ENCODE results near the gene ANKRD1.

The ANKRD1 gene

DNA sequence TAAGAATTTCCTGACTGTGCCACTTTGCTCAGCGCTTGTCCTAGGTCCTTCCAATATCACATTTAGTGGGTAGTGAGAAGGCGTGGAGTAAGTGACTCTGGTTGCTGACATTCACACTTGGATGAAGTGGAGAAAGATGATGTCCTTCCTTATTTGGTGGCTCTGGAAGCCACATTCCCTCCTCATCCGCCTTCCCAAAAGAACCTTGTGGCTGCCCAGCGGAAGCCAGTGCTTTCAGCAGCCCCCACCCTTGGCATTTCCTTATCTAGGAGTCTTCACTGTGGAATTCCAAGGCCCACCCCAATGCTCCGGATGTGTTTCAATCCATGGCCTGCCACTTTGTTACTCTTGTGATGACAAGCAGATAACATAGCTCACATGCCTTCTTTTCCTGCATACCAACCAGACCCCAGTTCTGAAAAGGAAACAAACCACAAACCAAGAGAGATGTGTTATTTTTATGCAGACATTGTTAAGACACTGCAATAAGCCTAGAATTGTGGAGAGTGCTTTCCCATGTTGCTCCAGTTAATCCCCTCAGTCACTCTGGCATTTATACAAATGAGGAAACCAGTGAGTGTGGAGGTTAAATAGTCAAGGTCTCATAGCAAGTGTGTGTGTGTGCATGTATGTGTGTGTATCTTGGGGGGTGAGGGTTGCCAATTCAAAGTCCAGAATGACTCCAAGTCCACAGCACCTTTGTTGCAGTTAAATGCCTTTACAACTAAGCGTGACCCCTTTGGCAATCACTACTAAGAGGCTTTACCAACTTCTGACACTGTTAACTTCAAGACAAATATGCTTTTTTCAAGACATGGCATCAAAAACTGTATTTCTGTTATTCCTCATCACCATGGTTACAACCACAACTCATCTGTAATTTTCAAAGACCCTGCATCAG is 10.3 kb upstream of the ANKRD1 start:
- no peak for DNase-seq

DNA sequence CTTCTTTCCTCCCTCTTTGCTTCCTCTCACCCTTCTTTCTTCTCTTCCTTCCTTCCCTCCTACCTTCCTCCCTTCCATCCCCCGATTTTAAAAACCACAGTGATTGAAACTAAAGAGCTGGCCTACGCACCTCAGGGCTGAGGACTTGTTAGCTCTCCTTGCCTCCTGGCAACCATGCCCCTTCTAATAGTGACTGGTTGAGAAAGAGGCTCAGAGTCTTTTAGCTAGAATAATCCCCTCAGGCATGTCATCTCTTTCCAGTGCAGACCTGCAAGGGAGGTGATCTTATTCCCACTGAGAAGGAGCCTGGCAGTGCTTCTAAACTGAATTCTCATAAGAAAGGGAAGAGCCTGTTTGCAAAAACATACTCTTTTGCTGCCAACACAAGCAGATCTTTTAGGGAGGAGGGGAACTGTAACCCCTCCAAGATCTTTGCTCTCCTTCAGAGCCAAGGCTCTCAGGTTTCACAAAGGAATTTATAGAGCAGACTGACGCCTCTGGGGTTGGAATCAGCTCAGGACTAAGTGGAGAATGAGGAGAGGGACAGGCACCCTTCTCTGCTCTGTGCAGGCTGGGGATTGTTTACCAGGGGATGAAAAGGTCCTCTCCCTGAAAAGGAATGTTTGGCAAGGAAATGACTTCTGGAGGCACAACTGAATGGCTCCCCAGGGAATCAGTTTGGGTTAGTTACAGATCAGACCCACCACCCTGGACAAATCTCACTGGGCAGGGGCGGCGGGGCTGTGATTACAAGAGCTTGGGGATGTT is 9.4 kb upstream of the ANKRD1 start:
- DNase-seq, result no peak

DNA sequence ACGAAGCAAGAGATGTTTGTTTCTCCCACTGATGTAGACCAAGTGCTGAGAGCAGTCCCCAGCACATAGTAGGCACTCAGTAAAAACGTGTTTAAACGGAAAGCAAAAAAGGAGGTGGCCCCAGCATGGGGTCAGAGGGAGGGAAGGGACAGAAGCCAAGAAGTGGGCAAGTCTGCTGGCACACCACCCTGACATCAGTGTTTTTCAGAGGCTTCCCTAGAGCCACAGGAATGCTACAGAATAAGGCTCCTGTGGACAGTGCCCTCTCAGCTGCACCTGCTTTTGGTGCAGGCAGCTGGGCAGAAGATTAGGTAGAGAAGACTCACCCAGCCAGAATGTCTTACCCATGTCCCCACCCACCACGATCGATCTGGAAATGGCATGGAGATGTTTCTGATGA is 8.3 kb upstream of the ANKRD1 start:
- DNase-seq, result no peak

DNA sequence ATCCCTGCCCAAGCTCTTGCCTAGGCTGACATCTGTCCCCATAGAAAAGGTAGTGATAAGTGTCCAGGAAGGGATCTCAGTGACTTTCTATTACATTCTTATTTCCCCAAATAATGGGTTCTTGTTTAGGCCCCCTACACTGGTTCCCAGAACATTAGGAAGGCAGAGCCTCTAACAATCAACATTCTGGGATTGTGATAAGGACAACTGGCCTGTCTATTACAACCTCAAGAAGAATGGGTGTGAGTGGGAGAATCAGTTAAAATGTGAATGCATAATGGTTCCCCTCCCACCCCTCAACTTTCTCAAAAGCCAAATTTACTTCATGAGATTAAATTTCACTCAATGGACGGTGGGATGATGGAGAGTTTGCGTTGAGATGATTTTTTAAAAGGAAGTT is 6.4 kb upstream of the ANKRD1 start:
- DNase-seq, result no peak

DNA sequence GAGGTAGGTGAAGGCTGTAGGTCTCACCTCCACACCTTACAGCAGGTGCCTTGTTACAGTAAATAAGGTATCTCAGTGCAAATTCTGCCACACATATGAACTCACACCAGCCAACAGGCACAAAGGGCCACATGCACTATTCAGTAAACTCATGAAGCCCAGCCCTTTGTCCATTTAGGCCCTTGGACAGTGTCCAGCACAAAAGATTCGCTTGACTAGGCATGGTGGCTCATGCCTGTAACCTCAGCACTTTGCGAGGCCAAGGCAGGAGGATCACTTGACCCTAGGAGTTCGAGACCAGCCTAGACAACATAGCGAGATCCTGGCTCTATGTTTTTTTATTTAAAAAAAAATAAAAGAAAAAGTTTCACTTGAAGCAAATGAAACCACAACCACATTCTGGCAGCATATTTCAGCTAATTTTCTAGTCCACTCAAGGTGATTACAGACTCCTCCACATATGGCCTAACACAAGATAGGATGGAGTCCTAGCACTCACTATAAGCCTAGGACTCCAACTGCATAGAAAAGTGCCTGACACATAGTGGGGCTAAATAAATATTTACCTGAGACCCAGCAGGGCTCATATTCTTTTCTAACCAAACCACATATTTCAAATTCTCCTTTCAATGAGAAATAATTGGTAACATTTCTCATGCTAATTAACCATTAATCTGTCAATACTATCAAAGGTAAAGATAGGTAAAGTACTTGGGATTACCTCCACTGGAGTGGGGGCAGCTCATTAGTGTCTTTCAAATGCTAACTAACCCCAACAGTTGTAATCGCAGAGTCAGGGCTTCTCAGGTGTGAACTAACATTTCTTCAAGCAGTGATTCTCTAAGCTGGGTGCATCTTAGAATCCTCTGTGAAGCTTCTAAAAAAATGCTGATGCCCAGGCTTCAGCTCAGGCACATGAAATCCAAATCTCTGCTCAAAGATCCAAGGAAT is 4.5 kb upstream of the ANKRD1 start:
- no peak for DNase-seq

DNA sequence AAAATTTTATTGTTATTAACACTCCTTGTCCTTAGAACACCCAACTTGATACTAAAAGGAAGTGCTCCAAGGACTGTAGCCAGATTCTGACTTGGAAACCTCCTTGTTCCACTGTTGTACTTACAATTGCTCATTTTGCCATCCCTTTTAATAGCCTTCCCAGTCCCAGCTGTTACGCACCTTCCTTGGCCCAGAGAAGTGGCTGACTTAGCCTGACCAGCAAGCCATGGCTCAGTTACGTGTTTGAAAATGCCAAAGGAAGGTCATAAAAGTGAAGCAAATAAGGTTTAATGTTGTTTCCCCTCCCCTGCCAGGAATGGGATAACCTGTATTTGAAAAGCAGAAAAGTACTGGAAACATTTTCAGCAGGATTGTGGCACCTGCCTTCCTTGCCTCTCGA is 3.7 kb upstream of the ANKRD1 start:
- no peak for DNase-seq

- DNase-seq, result no peak
Measured at GRCh38 chr10:90923111-90923731, 2.3 kb upstream of the ANKRD1 start.

DNA sequence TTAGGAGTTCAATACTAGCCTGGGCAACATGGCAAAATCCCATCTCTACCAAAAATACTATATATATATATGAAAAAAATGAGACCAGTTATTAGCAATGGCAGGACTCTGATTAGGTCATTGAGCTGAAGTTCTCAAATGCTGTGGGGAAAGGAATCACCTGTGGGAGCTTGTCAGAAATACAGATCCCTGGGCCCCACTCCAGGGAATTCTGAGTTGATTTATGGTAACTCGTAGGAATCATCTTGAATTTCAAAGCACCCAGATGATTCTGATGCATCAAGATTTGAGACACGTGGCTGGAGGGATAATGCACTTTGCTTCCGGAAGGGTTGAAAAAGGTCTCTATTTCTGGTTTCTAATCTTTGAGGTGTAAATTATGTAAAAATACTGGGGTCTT is 1.0 kb upstream of the ANKRD1 start:
- no peak for DNase-seq

DNA sequence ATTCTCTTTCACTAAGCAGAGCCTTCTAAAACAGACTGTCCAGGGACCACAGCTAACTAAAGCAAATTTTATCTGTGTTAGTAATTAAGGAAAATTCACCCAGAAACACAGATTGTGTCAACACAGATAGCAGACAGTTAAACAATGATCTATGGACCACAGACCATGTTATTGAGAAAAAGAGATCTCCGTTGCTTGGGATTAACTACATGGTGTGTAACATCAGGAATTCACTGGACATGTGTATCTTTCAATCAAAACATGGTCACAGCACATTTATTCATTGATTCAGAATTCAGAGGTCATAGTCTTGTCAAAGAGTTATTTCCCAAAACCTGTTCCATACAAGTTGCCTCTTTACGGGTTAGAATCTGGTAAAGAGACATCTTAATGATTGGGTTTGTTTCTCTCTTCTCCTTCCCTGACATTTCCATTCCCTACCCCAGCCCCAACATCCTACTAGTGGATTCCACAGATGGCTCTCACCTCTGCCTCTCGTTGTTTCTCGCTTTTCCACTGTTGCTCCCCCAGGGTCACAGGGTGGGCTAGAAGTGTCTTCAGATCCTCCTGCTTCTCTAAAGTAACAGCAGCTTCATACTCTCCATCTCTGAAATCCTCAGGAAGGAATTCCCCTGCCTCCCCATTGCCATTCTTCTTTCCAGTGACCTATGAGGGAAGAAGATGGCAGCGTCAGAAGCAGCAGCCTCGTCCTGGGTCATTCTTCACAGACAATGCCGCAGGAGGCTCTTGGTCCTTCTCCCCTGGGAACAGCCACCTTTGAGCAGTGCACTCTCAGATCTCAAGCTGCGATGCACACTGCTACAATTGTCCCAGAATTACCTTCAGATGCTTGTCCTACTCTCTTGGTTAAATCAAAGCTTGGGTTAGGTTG is 958 bp downstream of the ANKRD1 start:
- DNase-seq, result no peak

GRCh38 chr10:90917968-90918318 is 2.9 kb downstream of the ANKRD1 start:
- no peak for DNase-seq

- DNase-seq, result no peak
Measured at GRCh38 chr10:90917238-90917967, 3.5 kb downstream of the ANKRD1 start.

DNA sequence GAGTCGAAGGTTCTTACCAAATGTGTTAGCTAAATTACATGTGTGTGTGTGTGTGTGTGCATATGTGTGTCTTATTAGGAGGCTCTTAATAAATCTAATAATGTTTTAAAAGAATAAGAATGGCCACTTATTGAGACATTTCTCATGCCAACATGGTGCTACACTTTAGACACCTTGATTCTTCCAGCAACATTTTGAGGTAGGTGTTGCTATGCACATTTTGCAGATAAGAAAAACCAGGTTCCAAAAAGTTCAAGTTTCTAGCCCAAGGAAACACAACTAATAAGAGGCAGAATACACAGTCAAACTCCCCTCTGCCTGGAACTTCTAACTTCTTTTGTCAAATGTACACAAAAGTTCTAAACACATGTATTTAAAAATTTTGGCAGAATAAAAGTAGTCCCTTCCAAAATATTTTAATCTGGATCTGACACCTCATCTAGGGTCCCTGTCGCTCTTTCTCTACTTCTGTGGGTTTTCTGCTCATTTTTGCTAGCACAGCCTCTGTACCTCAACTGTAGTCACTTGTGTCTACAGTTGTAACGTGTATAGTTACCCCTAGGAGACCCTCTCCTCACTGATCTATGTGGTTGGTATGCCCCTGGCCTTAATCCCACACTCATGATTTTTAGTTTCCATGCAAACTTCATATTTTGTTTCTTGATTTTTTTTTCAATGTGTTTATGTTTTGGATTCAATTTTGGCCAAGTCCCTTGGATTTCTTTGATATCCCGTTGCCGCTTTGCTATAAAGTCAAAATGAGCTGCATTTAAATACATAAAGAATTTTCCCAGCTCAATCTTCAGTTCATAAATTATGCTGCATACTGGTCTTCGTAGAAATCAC is 4.3 kb downstream of the ANKRD1 start:
- no peak for DNase-seq

DNA sequence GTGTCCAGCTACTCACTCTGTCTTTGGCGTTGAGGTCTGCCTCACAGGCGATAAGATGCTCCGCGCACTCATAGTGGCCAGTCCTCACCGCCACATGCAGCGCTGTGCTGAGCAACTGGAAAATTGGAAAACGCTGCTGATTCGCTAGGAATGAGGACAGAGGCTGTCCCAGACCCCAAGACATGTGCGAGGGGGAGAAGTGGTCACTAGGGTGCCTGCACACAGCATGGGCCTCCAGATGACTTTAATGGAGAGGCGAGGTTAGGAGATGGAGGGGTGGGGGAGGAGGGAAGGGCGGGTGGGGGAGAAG is 5.2 kb downstream of the ANKRD1 start:
- no peak for DNase-seq

DNA sequence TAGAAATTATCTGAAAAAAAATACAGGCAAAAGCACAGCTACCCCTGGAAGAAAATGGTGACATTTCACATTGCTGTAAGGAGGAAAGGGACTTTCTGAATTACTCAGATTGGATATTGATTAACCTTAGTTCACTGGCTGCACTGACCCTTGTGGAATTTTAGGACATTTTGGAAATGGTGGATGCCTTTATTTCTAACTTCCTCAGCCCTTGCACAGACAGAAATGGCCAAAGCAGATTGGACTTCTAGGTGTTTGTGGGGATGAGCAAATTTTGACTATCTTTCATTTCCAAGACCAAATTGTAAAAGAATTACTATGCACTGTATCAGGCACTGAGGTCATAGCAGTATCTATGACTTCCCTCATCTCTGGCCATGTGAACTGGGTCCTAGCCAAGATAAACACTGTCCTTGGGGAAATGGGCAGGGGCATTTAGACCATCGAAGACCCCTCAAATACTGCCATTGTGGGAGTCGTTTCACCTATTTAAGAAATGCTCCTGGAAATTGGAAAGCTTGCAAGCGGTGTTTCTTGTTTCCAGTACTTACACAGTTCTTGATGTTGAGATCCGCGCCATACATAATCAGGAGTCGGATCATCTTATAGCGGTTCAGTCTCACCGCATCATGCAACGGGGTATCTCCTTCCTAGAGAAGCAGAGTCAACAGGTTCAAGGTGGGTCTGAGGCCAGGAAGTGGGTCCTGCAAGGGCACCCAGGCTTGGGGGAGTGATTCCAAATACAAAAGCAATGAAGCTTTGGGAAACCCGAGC is 5.7 kb downstream of the ANKRD1 start:
- DNase-seq, result no peak

DNA sequence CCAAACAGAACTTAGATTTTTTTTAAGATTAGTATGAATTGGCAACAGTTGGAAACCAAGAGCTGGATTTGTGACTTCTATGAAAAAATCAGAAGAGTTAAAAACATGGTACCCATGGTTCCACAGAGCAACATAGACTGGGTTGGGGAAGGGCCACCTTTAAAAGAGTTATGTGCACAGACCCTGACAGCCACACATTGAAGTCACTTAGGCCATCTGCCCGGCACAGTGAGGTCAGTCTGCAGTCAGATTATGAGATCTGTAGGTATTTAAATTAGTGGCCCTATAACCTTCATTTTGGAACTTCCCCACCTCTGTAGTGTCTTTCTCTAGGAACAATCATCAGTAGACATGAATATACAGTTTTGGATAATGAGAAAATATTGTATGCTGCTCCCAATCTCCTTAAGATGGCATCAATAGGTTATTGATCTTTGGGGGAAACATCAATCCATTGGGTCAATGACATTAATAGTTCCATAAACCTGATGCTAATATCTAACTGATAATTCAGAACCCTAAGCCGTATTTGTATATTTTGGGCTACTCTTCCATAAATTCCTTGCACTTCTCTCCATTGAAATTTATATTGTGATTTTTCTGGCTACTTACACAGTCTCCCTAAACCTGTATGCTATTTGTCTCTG is 7.0 kb downstream of the ANKRD1 start:
- DNase-seq, result no peak

DNA sequence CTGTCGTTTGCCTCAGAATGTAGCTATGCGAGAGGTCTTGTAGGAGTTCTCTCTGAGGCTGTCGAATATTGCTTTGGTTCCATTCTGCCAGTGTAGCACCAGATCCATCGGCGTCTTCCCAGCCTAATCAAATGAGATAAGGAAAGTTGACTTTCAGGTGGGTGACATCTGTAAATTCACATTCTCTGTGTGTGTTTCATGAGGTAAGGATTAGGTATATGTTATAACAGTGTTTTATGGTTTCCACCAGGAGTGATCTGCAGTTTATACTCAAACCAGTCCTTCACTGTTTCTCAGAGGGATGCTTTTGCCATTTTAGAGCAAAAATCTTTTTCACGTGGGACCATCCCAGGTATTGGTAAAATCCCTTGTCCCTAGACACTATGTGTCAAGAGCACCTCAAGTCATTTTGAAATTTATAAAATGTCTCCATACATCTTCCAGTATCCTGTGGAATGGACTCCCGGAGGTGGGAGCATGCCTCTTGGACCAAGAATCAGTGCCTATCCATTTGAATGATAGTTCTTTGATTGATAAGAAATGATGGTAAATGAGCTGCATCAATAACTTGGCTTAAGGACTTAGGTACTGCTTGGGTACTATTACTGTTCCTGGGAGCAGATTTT is 7.9 kb downstream of the ANKRD1 start:
- DNase-seq, result no peak

DNA sequence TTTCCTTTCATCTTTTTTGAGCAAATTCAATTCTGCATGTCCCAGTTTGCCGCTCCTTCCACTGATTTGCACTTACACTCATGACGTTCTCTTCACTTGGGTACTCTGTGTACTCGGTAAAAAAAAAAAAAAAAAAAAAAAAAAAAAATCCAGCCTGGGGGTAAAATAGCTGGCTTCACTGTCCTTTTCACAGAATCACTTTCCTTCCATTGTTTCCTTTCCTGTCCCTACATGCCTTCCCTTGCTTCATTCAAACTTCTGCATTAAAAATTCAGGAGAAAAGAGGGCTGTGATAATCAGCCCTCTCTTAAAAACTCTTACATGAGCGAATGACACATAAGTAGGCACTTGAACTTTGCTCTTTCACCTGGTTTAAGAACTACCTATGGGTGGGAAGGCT is 8.7 kb downstream of the ANKRD1 start:
- DNase-seq, result no peak
